Left kidney (tissue), 2 donors: Measurements from ENCODE around the gene RERGL. TPM values are rescaled to one million over a fixed set of nuclear protein-coding genes. Genes with fewer than 3 reads are reported as not detected.
"Not testable (repeated sequence)": the region's sequence is repeated elsewhere in the genome, so short reads cannot be mapped to it uniquely, and the experiment has no call there.

Experiments
- DNase-seq: peaks from one replicate; pipeline ENCODE4 v3.0.0-alpha.2; 2013
- polyA plus RNA-seq: library from polyadenylated mRNA; unstranded; fragments of 120-200 nt; gene quantifications from one replicate; pipeline ENCODE4 v1.2.1, GENCODE V29; 2013; ENCODE audit not compliant: insufficient read length

Gene RERGL
- polyA plus RNA-seq, 1 donor: 10.5 TPM

GRCh38 chr12:18040060-18040742 is 49.8 kb downstream of the RERGL start:
- DNase-seq: not testable (repeated sequence)

Other genes with a start within 250 kb of the RERGL start
- 4.8 TPM for gene PIK3C2G, start 171.3 kb upstream of the RERGL start, polyA plus RNA-seq